Central memory CD8-positive, alpha-beta T cell (primary cell): Measurements from ENCODE around the gene CLDN10.

Source experiments
- ATAC-seq: fragments of 150-1000 bp; cut with Tn5 transposase; replicated peaks from 2 replicates; pipeline ENCODE4 v1.10.0; 2022; ENCODE audit warnings: mild to moderate bottlenecking, moderate FRiP score, moderate number of reproducible peaks; ENCODE audit not compliant: poor library complexity, severe bottlenecking; ENCODE audit errors: extremely low read depth
- DNase-seq, 2 donors: peaks; one replicate each; pipeline ENCODE4 v3.0.0; 2021; ENCODE audit warnings: low spot score in 2 of 2
- H3K27ac Mint-ChIP-seq: one replicate; pipeline ENCODE4 v1.8.0; 2022; ENCODE audit warnings: low read depth, mild to moderate bottlenecking, moderate library complexity, mixed read lengths
- H3K27me3 Mint-ChIP-seq: one replicate; pipeline ENCODE4 v1.8.0; 2022; ENCODE audit warnings: mixed read lengths
- H3K36me3 Mint-ChIP-seq: one replicate; pipeline ENCODE4 v1.8.0; 2022; ENCODE audit warnings: mild to moderate bottlenecking, moderate library complexity, mixed read lengths; ENCODE audit not compliant: insufficient read depth
- H3K4me1 Mint-ChIP-seq: one replicate; pipeline ENCODE4 v1.8.0; 2022; ENCODE audit warnings: mixed read lengths
- H3K4me3 Mint-ChIP-seq: one replicate; pipeline ENCODE4 v1.8.0; 2022; ENCODE audit warnings: mild to moderate bottlenecking, moderate library complexity, mixed read lengths
- H3K9me3 Mint-ChIP-seq: one replicate; pipeline ENCODE4 v1.8.0; 2022; ENCODE audit warnings: mixed read lengths

The CLDN10 gene

DNA sequence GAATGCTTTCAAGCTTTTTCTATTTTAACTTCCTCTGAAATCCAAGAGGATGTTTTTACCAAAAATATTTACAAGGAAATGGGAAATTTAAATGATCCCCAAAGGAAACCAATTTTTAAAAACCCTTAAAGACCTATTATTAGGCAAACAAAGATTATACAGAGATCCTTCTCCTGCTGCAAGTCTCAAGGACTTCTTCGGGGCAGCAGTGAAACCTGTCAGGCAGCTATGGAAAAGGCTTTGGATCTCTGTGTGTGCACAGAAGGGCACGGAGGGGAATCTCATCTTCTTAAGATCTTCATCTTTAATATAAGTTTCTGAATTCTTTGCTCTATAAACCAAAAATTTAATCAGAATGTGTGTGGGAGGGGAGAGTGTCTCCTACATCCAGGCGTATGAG, 36.0 kb upstream of the CLDN10 start:
- no peak for DNase-seq
- Mint-ChIP-seq H3K4me3 (no peak overlapping the region), H3K36me3 (no peaks in the 10 kb centered on the region), H3K9me3 (no peaks in the 10 kb centered on the region), H3K27ac (no peak overlapping the region), H3K27me3 (peaks cover 30% of the 10 kb centered on the region), H3K4me1 (no peaks in the 10 kb centered on the region)
- no peak for ATAC-seq

DNA sequence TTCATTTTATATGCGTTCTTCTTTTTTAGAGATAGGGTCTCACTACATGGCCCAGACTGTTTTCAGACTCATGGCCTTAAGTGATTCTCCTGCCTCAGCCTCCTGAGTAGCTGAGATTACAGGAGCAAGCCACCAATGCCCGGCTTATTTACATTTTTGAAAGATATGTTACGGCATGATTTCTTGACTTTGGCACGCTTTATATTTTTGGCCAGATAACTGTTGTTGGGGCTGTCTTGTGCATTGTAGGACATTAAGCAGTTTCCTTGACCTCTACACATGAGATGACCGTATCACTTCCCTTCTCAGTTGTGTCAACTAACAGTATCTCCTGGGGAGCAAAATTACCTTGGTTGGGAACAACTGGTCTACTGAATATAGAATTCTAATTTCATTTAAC, 28.9 kb upstream of the CLDN10 start:
- Mint-ChIP-seq H3K4me1 (no peaks in the 10 kb centered on the region), H3K27ac (no peak overlapping the region), H3K4me3 (no peak overlapping the region), H3K9me3 (no peaks in the 10 kb centered on the region), H3K27me3 (peaks cover 25% of the 10 kb centered on the region), H3K36me3 (no peaks in the 10 kb centered on the region)
- ATAC-seq: no peak
- DNase-seq: no peak

DNA sequence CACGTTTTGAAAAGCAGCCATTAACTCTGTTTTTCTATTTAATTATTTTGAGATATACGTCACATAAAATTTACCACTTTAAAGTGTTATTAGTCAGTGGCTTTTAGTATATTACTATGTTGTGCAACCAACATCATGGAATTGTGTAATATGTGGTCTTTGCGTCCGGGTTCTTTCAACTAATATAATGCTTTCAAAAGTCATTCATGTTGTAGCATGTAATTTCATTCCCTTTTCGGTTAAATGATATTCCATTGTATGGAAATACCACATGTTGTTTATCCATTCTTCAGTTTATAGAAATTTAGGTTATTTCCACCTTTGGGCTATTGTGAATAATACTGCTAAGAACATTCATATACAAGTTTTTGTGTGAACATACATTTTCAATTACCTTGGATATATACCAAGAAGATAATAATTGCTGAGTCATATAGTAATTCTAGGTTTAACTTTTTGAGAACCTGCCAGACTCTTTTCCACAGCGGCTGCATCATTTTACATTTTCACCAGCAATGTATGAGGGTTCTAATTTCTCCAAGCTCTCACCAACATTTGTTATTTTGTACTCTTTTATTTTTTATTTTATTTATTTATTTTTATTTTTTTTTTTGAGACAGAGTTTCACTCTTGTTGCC, 28.1 kb upstream of the CLDN10 start:
- peaks cover 29% of the 10 kb centered on the region for H3K27me3 Mint-ChIP-seq
- no peak overlapping the region for H3K27ac Mint-ChIP-seq
- H3K9me3 Mint-ChIP-seq: no peaks in the 10 kb centered on the region
- H3K4me3 Mint-ChIP-seq: no peak overlapping the region
- ATAC-seq: no peak
- H3K4me1 Mint-ChIP-seq: no peaks in the 10 kb centered on the region
- no peak for DNase-seq
- no peaks in the 10 kb centered on the region for H3K36me3 Mint-ChIP-seq

DNA sequence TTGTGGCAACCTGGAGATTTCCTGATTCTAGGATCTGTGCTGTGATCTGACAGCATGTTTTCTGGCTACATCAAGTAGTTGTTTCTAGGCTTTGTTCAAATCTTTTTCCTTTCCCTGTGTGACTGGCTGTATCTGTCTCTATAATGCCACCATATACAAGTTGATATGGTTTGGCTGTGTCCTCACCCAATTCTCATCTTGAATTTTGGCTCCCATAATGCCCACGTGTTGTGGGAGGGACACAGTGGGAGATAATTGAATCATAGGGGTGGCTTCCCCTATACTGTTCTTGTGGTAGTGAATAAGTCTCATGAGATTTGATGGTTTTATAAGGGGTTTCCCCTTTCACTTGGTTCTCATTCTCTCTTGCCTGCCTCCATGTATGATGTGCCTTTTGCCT, 24.6 kb upstream of the CLDN10 start:
- ATAC-seq (no peak), DNase-seq (no peak)
- Mint-ChIP-seq H3K27ac (no peak overlapping the region), H3K9me3 (no peaks in the 10 kb centered on the region), H3K36me3 (no peaks in the 10 kb centered on the region), H3K4me1 (no peaks in the 10 kb centered on the region), H3K27me3 (peaks cover 43% of the 10 kb centered on the region), H3K4me3 (no peak overlapping the region)

DNA sequence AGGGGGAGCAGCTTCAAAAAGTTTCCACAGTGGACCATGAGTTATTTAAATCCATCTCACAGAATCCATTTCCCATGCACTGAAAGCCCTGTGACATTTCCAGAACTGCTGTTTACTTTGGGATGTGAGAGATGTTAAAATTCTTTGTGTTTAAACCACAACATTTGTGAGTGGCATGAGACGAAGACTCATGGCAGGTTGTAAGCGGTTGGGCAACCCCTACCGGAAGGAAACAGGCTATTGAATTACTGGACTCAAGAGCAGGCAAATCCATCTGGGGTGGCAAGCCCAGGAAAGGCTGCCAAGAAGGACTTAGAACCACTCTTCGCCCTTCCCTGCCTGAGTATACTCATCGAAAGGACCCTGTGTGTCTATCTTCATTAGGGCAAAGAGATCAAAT, 22.3 kb upstream of the CLDN10 start:
- no peak for ATAC-seq
- H3K27ac Mint-ChIP-seq: no peak overlapping the region
- H3K4me1 Mint-ChIP-seq: no peaks in the 10 kb centered on the region
- DNase-seq: no peak
- no peaks in the 10 kb centered on the region for H3K36me3 Mint-ChIP-seq
- H3K9me3 Mint-ChIP-seq: no peaks in the 10 kb centered on the region
- H3K27me3 Mint-ChIP-seq: peaks cover 62% of the 10 kb centered on the region
- H3K4me3 Mint-ChIP-seq: no peak overlapping the region

DNA sequence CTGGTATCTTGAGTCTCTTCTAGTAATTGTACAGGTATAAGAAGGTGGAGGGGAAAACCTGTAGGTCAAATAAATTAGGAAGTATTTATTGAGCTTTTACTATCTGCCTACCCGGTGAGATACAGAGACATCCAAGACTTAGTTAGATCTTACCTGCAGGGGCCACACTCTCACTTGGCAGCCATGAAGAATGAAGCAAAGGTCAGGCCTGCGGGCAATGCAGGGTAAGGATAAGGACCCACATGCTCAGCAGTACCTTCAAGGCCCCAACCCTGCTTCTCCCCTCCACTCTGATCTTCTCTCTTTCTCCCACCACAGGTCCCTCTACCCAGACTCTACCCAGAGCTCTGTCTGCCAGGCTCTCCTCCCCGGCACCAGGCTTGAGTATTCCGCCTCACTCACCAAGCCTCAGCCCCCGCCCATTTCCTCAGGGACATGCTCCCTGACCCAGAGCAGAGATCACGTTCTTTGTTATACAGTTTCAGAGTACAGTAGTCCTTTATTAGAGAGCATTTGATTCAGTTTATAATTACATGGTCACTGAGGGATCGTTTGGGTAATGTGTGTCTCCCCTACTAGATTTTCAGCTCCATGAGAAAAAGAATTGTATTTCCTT, 18.9 kb upstream of the CLDN10 start:
- H3K27me3 Mint-ChIP-seq: peaks cover 56% of the 10 kb centered on the region
- no peaks in the 10 kb centered on the region for H3K36me3 Mint-ChIP-seq
- no peak for DNase-seq
- no peaks in the 10 kb centered on the region for H3K4me1 Mint-ChIP-seq
- H3K27ac Mint-ChIP-seq: no peak overlapping the region
- H3K9me3 Mint-ChIP-seq: no peaks in the 10 kb centered on the region
- H3K4me3 Mint-ChIP-seq: no peak overlapping the region
- no peak for ATAC-seq

DNA sequence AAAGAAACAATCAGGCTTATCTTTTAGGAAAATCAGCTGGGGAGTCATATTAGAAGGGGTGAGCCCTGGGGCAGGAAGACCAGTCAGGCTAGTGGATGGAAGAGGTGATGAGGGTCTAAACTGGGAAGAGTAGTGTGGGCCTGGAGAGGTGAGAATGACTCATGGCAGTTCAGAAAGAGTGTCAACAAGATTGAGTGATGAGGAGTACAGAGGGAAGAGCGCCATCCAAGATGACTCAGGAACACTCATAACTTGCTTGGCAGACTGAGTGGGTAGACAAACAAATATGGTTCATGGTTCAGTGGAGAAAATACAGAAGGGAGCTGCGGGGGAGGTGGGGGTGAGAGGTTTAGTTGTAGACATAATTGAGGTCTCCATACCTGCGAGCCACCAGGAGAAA, 17.3 kb upstream of the CLDN10 start:
- H3K27ac Mint-ChIP-seq: no peak overlapping the region
- H3K27me3 Mint-ChIP-seq: peaks cover 52% of the 10 kb centered on the region
- no peaks in the 10 kb centered on the region for H3K36me3 Mint-ChIP-seq
- no peak for ATAC-seq
- DNase-seq: no peak
- no peak overlapping the region for H3K4me3 Mint-ChIP-seq
- no peaks in the 10 kb centered on the region for H3K4me1 Mint-ChIP-seq
- no peaks in the 10 kb centered on the region for H3K9me3 Mint-ChIP-seq

DNA sequence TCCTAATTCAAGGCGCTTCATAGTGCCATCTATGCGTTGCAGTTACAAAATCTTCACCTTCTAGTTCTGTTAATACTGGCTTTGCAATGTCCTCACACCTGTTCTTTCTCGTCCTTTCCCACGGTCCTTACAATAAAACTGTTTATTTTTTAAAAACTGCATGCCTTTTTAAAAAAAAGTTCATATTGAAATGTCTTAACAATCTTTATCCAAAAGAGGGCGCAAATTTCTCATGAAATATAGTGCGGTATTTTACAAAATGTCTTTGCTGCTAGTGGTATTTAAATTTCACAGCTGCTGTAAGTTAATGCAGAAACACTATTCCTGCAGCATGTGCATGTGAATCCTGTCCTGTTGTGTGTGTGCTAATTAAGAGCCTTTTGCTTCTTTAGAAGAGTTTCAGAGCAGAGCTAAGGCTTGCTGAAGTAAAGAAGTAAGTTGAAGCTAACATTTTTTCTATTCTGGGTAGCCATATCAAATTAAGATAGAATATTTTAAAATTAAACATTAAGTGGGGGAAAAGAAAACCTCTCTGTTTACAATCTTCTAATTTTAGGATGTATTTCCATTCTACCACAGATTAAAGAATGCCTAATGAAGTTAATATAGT, 15.8 kb upstream of the CLDN10 start:
- no peaks in the 10 kb centered on the region for H3K4me1 Mint-ChIP-seq
- H3K36me3 Mint-ChIP-seq: no peaks in the 10 kb centered on the region
- peaks cover 58% of the 10 kb centered on the region for H3K27me3 Mint-ChIP-seq
- H3K4me3 Mint-ChIP-seq: no peak overlapping the region
- H3K9me3 Mint-ChIP-seq: no peaks in the 10 kb centered on the region
- no peak for DNase-seq
- ATAC-seq: no peak
- no peak overlapping the region for H3K27ac Mint-ChIP-seq

DNA sequence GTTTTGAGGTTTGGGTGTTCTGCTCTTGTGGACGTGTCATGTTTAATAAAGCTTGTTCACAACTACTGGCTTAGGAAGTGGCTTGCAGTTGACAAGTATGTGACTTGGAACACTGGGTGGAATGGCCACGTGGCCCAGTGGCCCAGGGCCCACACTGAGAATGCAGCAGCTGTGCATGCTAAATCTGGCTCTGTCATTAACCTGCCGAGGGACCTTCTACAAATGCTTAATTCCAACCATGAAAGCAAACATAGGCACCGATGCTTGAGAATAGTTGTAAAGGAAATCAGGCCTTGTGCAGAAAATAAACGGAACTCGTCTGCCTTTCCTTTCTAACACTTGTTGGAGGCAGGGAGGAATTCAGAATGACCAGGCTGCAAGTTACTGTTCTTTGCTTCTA, 11.6 kb upstream of the CLDN10 start:
- H3K9me3 Mint-ChIP-seq: no peaks in the 10 kb centered on the region
- no peak overlapping the region for H3K4me3 Mint-ChIP-seq
- DNase-seq (no peak), ATAC-seq (no peak)
- H3K27me3 Mint-ChIP-seq: peaks cover 27% of the 10 kb centered on the region
- no peaks in the 10 kb centered on the region for H3K36me3 Mint-ChIP-seq
- H3K27ac Mint-ChIP-seq: no peak overlapping the region
- no peaks in the 10 kb centered on the region for H3K4me1 Mint-ChIP-seq

DNA sequence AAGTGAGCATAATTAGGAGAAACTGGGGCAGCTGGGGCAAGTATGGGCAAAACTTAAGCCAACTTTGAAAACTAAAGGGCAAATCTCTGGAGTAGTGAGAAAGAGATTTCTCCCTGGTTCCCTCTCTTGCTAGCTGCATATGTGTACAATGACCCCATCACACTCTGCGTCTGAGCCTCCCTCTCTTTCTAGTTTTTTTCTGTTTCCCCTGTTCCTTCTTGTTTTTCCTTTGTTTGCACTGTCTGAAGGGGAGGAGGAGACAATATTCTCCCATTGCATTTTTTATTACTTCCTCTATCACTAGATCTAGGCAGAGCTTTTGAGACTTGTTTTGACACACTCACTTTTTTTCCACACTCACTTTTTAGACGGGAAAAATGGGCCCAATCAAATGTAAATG, 11.2 kb upstream of the CLDN10 start:
- peaks cover 24% of the 10 kb centered on the region for H3K27me3 Mint-ChIP-seq
- no peak for DNase-seq
- no peak overlapping the region for H3K4me3 Mint-ChIP-seq
- H3K4me1 Mint-ChIP-seq: no peaks in the 10 kb centered on the region
- no peaks in the 10 kb centered on the region for H3K36me3 Mint-ChIP-seq
- ATAC-seq: no peak
- H3K9me3 Mint-ChIP-seq: no peaks in the 10 kb centered on the region
- H3K27ac Mint-ChIP-seq: no peak overlapping the region

DNA sequence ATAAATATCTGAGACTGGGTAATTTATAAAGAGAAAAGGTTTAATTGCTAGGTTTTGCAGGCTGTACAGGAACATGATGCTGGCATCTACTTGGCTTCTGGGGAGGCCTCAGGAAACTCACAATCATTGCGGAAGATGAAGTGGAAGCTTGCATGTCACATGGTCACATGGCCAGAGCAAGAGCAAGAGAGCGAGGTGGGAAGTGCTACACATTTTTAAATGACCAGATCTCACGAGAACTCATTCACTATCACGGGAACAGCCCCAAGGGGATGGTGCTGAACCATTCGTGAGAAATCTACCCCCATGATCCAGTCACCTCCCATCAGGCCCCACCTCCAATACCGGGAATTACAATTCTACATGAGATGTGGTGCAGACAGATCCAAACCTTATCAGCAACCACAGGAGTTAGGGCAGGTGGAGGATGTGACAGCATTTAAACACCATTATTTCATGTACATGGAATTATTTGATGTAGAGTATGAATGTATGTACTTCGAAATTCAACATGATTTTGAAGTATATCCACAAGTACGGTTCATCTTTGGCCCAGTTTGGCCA, 10.5 kb upstream of the CLDN10 start:
- no peak overlapping the region for H3K4me3 Mint-ChIP-seq
- H3K36me3 Mint-ChIP-seq: no peaks in the 10 kb centered on the region
- H3K27ac Mint-ChIP-seq: no peak overlapping the region
- ATAC-seq (no peak), DNase-seq (no peak)
- H3K27me3 Mint-ChIP-seq: peaks cover 24% of the 10 kb centered on the region
- no peaks in the 10 kb centered on the region for H3K4me1 Mint-ChIP-seq
- H3K9me3 Mint-ChIP-seq: no peaks in the 10 kb centered on the region

DNA sequence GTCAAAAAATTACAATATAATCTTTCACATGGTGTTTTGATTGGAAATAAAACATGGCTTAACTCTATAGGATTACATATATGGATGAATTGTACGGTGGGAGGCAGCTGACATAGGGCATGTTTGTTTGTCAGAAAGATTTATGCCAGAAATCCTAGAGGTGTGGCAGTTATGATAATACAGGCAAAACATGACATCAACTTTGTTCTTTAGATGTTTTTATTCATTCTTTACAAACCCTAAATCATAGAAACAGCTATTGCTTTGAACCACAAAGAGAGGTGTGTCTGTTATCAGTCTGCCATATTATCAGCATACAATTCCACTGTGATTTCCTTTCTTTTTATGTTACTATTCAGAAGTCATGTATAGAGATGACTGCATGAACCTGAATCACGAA, 8.2 kb upstream of the CLDN10 start:
- Mint-ChIP-seq H3K9me3 (no peaks in the 10 kb centered on the region), H3K4me1 (no peaks in the 10 kb centered on the region), H3K4me3 (no peak overlapping the region), H3K36me3 (no peaks in the 10 kb centered on the region), H3K27ac (no peak overlapping the region), H3K27me3 (peaks cover 33% of the 10 kb centered on the region)
- no peak for DNase-seq
- no peak for ATAC-seq

DNA sequence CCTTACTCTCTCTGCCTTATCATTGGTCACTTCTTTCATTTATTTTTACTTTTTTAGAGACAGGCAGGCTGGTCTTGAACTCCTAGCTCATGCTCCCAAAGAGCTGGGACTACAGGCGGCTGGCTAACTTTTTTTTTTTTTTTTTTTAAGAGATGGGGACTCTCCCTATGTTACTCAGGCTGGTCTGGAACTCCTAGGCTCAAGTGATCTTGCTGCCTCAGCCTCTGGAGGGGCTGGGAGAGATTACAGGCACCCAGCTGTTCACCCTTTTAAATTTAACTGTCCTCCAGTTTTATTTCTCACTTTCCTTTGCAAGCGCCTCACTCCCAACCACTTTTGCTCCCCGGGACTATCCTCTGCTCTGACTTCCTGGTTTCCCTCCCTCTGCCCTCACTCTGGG, 5.6 kb upstream of the CLDN10 start:
- no peak for DNase-seq
- ATAC-seq: no peak
- H3K9me3 Mint-ChIP-seq: no peaks in the 10 kb centered on the region
- H3K4me3 Mint-ChIP-seq: no peak overlapping the region
- H3K4me1 Mint-ChIP-seq: no peaks in the 10 kb centered on the region
- peaks cover 46% of the 10 kb centered on the region for H3K27me3 Mint-ChIP-seq
- no peak overlapping the region for H3K27ac Mint-ChIP-seq
- no peaks in the 10 kb centered on the region for H3K36me3 Mint-ChIP-seq
